ENCODE results near the gene AGXT2.

AGXT2 gene

GRCh38 chr5:35002459-35002858 is 45.3 kb downstream of the AGXT2 start:
- Histone ChIP-seq H3K27me3 (ENCODE audit: low read depth, low read length) (no peaks in the 10 kb centered on the region), H3K36me3 (replicated peaks; ENCODE audit: low read depth, low read length) (no peaks in the 10 kb centered on the region), H3K9me3 (ENCODE audit: insufficient read depth, low read length) (no peaks in the 10 kb centered on the region), H2AFZ (ENCODE audit: low read depth, low read length) (no peak overlapping the region), H3K79me2 (ENCODE audit: low read length) (no peaks in the 10 kb centered on the region), H3K4me1 (ENCODE audit: low read length) (peaks cover 28% of the 10 kb centered on the region), H3K4me2 (ENCODE audit: low read length) (peak overlapping the region; percentile 0; the same call in 1 of the 2 replicates), H3K4me3 (ENCODE audit: low read length) (no peak overlapping the region), H3K27ac (ENCODE audit: low read length) (no peak overlapping the region), H4K20me1 (ENCODE audit: insufficient read depth, low read length) (no peaks in the 10 kb centered on the region), H3K9ac (ENCODE audit: low read length) (no peak overlapping the region)
- TF ChIP-seq CTCF (IDR thresholded peaks at IDR 0.05; ENCODE audit: low read depth, low read length) (peak; percentile 19), EZH2phosphoT487 (IDR thresholded peaks at IDR 0.05; ENCODE audit: low read depth) (no peak)

- Histone ChIP-seq H3K4me1 (ENCODE audit: low read length) (peaks cover 28% of the 10 kb centered on the region), H3K9me3 (ENCODE audit: insufficient read depth, low read length) (no peaks in the 10 kb centered on the region), H3K27me3 (ENCODE audit: low read depth, low read length) (no peaks in the 10 kb centered on the region), H4K20me1 (ENCODE audit: insufficient read depth, low read length) (no peaks in the 10 kb centered on the region), H3K79me2 (ENCODE audit: low read length) (no peaks in the 10 kb centered on the region), H3K4me2 (ENCODE audit: low read length) (peak overlapping the region; percentile 0; the same call in 1 of the 2 replicates), H3K27ac (ENCODE audit: low read length) (no peak overlapping the region), H3K4me3 (ENCODE audit: low read length) (no peak overlapping the region), H3K9ac (ENCODE audit: low read length) (no peak overlapping the region), H3K36me3 (replicated peaks; ENCODE audit: low read depth, low read length) (no peaks in the 10 kb centered on the region), H2AFZ (ENCODE audit: low read depth, low read length) (no peak overlapping the region)
- TF ChIP-seq CTCF (IDR thresholded peaks at IDR 0.05; ENCODE audit: low read depth, low read length) (no peak), EZH2phosphoT487 (IDR thresholded peaks at IDR 0.05; ENCODE audit: low read depth) (no peak)
Observed at GRCh38 chr5:35001842-35002241, 45.9 kb downstream of the AGXT2 start.

- no peak for TF ChIP-seq CTCF (IDR thresholded peaks at IDR 0.05; ENCODE audit: low read depth, low read length)
- no peak for TF ChIP-seq EZH2phosphoT487 (IDR thresholded peaks at IDR 0.05; ENCODE audit: low read depth)
- peaks cover 20% of the 10 kb centered on the region for H3K27me3 ChIP-seq (ENCODE audit: low read depth, low read length)
- no peak overlapping the region for H3K27ac ChIP-seq (ENCODE audit: low read length)
- no peak overlapping the region for H3K4me3 ChIP-seq (ENCODE audit: low read length)
- no peaks in the 10 kb centered on the region for H3K79me2 ChIP-seq (ENCODE audit: low read length)
- no peaks in the 10 kb centered on the region for H3K9me3 ChIP-seq (ENCODE audit: insufficient read depth, low read length)
- H3K36me3 ChIP-seq (replicated peaks; ENCODE audit: low read depth, low read length) = no peaks in the 10 kb centered on the region
- H3K4me2 ChIP-seq (ENCODE audit: low read length) = no peak overlapping the region
- H3K4me1 ChIP-seq (ENCODE audit: low read length) = peaks cover 23% of the 10 kb centered on the region
- no peak overlapping the region for H2AFZ ChIP-seq (ENCODE audit: low read depth, low read length)
- no peak overlapping the region for H3K9ac ChIP-seq (ENCODE audit: low read length)
- no peaks in the 10 kb centered on the region for H4K20me1 ChIP-seq (ENCODE audit: insufficient read depth, low read length)
Observed at GRCh38 chr5:34998058-34998789, 49.5 kb downstream of the AGXT2 start.

GRCh38 chr5:34996261-34996660 is 51.5 kb downstream of the AGXT2 start:
- H3K27me3 ChIP-seq (ENCODE audit: low read depth, low read length) = peaks cover 20% of the 10 kb centered on the region
- no peak overlapping the region for H2AFZ ChIP-seq (ENCODE audit: low read depth, low read length)
- H3K27ac ChIP-seq (ENCODE audit: low read length) = no peak overlapping the region
- H3K9ac ChIP-seq (ENCODE audit: low read length) = no peak overlapping the region
- H3K4me3 ChIP-seq (ENCODE audit: low read length) = no peak overlapping the region
- H3K4me2 ChIP-seq (ENCODE audit: low read length) = no peak overlapping the region
- H3K36me3 ChIP-seq (replicated peaks; ENCODE audit: low read depth, low read length) = no peaks in the 10 kb centered on the region
- TF ChIP-seq EZH2phosphoT487 (IDR thresholded peaks at IDR 0.05; ENCODE audit: low read depth) = no peak
- no peak for TF ChIP-seq CTCF (IDR thresholded peaks at IDR 0.05; ENCODE audit: low read depth, low read length)
- no peaks in the 10 kb centered on the region for H3K79me2 ChIP-seq (ENCODE audit: low read length)
- H4K20me1 ChIP-seq (ENCODE audit: insufficient read depth, low read length) = no peaks in the 10 kb centered on the region
- peaks cover 3% of the 10 kb centered on the region for H3K4me1 ChIP-seq (ENCODE audit: low read length)
- H3K9me3 ChIP-seq (ENCODE audit: insufficient read depth, low read length) = no peaks in the 10 kb centered on the region
